Tibial artery (tissue), 4 donors: ENCODE data around the gene RNF220.

Source experiments
- DNase-seq, 2 donors: peaks; one replicate each; pipeline ENCODE4 v3.0.0-alpha.2; 2019
- H3K27ac ChIP-seq, 2 donors: fragments of 200-600 bp; sonication (generic) in 1 of 2; 1 replicate in 1 of 2; 2 replicates in 1 of 2; pipeline ENCODE4 v1.5.1; 2018 to 2019; ENCODE audit warnings: mild to moderate bottlenecking in 1 of 2
- H3K27me3 ChIP-seq, 2 donors: fragments of 200-600 bp; sonication (generic) in 1 of 2; one replicate each; pipeline versions ENCODE4 v1.5.1 to v1.6.0; 2016 to 2019
- H3K36me3 ChIP-seq, 3 donors: fragments of 200-600 bp; sonication (generic) in 2 of 3; one replicate each; pipeline ENCODE4 v1.5.1; 2016 to 2019; ENCODE audit warnings: mild to moderate bottlenecking in 2 of 3
- H3K4me1 ChIP-seq, 4 donors: fragments of 200-600 bp; sonication (generic) in 2 of 4; 1 replicate in 3 of 4; 2 replicates in 1 of 4; pipeline ENCODE4 v1.5.1; 2016 to 2019
- H3K4me3 ChIP-seq, 2 donors: fragments of 200-600 bp; sonication (generic) in 1 of 2; 1 replicate in 1 of 2; 2 replicates in 1 of 2; pipeline ENCODE4 v1.5.1; 2018 to 2019; ENCODE audit warnings: mild to moderate bottlenecking in 2 of 2
- H3K9me3 ChIP-seq, 3 donors: fragments of 200-600 bp; sonication (generic) in 1 of 3; one replicate each; pipeline ENCODE4 v1.5.1; 2016 to 2019
- CTCF ChIP-seq, 2 experiments: fragments of 200-600 bp in 1 of 2; fragments of 450-650 bp in 1 of 2; IDR thresholded peaks; one replicate each; pipeline ENCODE4 v1.5.1; 2017 to 2019; ENCODE audit warnings: antibody characterized with exemption in 2 of 2, mild to moderate bottlenecking in 1 of 2, moderate library complexity in 1 of 2
- intact Hi-C: fragments of 100-400 bp; cut with DNase I; formaldehyde crosslinking; loops from one replicate; pipeline ENCODE4 v1.15.0; 2023; ENCODE audit warnings: low total_unique reads

The RNF220 gene

DNA sequence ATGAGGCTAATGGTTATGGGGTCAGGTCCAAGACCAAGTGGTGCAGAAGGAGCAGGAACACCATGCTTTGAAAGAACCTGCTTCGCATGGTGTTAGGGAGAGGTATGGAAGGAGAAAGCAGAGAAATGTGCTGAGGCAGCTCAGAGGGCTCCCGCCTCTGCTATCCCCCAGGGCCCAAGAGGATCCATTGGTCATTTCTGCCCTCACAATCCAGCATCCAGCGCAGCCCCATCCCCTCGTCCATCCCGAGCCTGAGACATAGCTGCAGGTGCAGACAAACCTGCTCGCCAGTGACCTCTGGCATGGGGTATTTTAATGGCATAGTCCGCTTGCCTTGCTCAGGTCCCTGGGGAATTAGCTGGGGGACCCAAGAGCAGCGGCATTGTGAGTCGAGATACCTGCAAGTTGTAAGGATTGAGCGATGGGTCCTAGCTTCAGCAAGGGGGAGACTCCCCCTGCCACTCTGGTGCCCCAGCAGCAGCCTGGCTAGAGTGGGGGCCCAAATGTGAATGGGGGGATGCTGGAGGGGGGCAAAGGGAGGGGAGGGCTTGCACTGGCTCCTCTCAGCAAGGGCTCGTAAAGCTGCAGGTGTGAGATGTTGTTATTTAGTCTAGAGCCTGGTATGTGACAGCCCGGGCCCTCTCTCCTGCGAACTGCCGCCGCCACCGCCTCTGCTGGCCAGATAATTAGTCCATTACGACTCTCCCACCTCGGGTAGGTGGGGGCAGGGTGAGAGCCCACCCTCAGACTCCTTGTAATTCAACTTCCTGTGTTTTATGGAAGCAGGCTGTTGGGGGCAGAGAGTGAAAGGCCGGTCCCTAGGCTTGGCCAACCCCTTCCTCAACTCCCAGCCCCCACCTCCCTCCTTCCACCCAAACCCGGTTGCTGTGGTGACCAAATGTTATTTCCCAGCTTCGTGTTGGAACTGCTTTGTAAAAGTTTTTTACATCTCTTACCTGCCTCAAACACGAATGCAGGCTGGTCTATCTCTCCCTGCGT lies 118.8 kb downstream of the RNF220 start:
- no peak overlapping the region for H3K27ac ChIP-seq
- peaks cover 0 to 33% of the 10 kb centered on the region in 2 donors for H3K27me3 ChIP-seq
- H3K36me3 ChIP-seq, result no peaks in the 10 kb centered on the region
- DNase-seq, result no peak
- H3K4me3 ChIP-seq, result no peak overlapping the region
- peaks cover 0 to 12% (median 0%) of the 10 kb centered on the region in 4 donors for H3K4me1 ChIP-seq
- no peaks in the 10 kb centered on the region for H3K9me3 ChIP-seq
- intact Hi-C loops, result no loop called here
- no peak for TF ChIP-seq CTCF (IDR thresholded peaks at IDR 0.05)

GRCh38 chr1:44524655-44525500 lies 119.8 kb downstream of the RNF220 start:
- DNase-seq, result no peak
- no peak for TF ChIP-seq CTCF (IDR thresholded peaks at IDR 0.05)
- Histone ChIP-seq H3K36me3 (no peaks in the 10 kb centered on the region), H3K27me3 (peaks cover 0 to 36% of the 10 kb centered on the region in 2 donors), H3K4me1 (peaks cover 0 to 12% (median 0%) of the 10 kb centered on the region in 4 donors), H3K4me3 (no peak overlapping the region), H3K27ac (no peak overlapping the region), H3K9me3 (no peaks in the 10 kb centered on the region)
- intact Hi-C loops, result no loop called here

DNA sequence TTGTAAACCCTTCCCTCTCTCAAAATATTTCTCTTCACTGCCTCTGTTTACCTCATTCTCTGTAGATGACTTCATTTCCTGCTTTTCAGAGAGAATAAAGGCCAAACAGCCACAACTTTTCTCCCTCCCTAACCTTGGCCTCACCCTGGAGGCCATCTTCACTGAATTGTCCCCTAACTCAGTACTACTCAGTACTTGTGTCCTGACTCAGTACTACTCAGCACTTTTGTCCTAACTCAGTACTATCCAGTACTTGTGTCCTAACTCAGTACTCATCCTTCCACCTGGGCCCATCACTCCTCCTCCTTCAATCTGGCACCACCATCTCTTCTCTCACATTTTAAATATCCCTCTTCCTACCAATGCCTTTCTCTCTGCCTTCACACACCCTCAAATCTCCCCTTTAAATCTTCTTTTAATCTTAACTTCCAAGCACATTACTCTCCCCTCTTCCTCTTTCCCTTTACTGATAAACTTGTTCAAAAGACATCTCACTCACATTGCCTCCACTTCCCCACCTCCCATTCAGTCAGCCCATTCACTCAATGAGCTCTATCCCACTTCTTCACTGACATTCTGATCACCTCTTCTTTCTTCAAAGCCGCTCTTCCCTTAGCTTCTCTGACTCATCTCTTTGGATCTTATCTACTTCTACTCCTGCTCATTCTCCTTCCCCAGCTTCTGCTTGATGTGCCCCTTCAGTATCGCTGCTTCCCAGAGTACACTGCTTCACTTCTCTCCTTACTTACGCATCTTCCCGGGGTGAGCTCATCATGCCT lies 121.4 kb downstream of the RNF220 start:
- TF ChIP-seq CTCF (IDR thresholded peaks at IDR 0.05), result no peak
- peaks cover 0 to 31% of the 10 kb centered on the region in 2 donors for H3K27me3 ChIP-seq
- no peak overlapping the region for H3K27ac ChIP-seq
- peaks cover 0 to 12% (median 0%) of the 10 kb centered on the region in 4 donors for H3K4me1 ChIP-seq
- no peaks in the 10 kb centered on the region for H3K36me3 ChIP-seq
- no peak for DNase-seq
- no peaks in the 10 kb centered on the region for H3K9me3 ChIP-seq
- intact Hi-C loops, result no loop called here
- no peak overlapping the region for H3K4me3 ChIP-seq

DNA sequence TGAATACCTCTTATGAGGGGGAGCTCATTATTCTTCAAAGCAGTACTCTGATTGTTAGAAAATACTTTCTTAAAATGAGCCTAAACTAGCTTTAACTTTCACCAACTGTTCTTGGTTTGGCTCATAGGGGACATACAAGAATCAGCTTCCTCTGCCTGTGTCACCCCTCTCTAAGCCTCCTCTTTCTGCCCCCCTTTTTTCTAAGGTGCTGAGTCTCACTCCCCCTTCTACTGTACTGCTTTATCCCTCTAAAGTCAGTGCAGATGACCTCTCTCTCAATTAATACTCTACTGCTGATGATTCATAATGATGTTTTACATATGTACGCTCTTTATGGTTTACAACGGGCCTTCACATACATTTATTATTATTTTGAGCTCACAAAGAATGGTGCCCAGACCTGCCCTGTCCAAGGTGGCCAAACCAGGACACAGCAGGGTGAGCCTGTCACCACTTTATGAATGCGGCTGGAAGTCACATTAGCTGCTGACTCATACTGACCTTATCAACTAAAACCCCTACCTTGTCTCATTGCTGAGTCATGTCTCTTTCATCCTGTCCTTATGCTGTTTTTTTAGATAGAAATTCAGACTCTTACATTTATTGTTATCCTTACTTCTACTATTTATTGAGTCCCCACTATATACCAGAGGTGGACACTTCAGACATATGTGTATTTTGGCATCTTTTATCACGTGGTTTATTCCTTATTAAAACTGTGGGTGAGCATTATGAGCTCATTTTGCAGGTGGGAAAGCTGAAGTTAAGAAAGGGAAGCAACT lies 126.9 kb downstream of the RNF220 start:
- TF ChIP-seq CTCF (IDR thresholded peaks at IDR 0.05), result no peak
- Histone ChIP-seq H3K4me3 (no peak overlapping the region), H3K36me3 (no peaks in the 10 kb centered on the region), H3K9me3 (no peaks in the 10 kb centered on the region), H3K27me3 (peaks cover 0 to 12% of the 10 kb centered on the region in 2 donors), H3K4me1 (no peaks in the 10 kb centered on the region), H3K27ac (no peak overlapping the region)
- intact Hi-C loops, result no loop called here
- no peak for DNase-seq
